NCI-H2196 (cell line): ENCODE data around the gene CENPT.

Experiments used
- DNase-seq: peaks from one replicate; lab custom pipeline; 2025; ENCODE audit not compliant: unreplicated experiment; lab: John Stamatoyannopoulos, UW

The CENPT gene

DNA sequence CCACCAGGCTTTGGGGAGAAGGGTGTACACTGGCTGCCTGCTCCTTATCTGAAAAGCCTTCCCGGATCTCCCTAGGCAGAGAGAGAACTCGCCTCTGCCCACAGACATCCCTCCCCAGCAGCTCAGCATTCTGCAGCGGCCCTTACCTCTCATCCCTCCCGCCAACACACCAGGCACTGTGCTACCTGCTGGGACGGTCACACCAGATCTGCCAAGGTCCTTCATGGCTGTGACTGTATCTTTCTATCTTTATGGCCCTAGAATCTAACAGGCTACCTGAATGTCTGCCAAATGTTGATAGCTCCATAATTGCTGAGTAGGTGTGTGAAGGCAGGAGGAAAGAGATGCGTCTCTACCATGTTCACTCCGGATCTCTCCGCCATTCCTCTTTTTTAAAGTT is 32.9 kb downstream of the CENPT start:
- no peak for DNase-seq

- DNase-seq, result no peak
Observed at GRCh38 chr16:67811899-67812298, 35.6 kb downstream of the CENPT start.

DNA sequence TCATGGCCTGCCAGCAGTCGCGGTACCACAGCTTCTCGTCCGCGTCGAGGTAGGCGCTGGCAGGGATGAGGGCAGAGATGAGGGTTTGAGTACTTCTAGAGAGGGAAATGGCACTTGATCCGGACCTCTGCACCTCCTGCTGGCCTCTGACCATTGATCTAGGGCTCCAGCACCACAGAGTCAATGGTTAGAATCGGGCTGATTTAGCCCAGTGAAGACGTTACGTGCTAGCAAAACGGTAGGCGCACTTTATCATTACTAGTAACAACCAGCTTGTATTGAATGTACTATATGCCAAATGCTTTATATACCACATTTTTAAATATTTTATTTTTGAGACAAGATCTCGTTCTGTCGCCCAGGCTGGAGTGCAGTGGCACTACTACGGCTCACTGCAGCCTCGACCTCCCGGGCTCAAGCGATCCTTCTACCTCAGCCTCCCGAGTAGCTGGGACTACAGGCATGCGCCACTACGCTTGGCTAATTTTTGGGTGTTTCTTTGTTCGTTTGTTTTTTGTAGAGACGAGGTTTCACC is 40.3 kb downstream of the CENPT start:
- no peak for DNase-seq

GRCh38 chr16:67806428-67807147 is 40.9 kb downstream of the CENPT start, which contains the start of the genes RANBP10 and TSNAXIP1:
TSS of gene RANBP10 (minus strand) at chr16:67806560. CDS start at chr16:67806536, 24 bp downstream.
TSS of gene TSNAXIP1 (plus strand) at chr16:67806889. CDS start at chr16:67807150, 261 bp downstream.
- peak; percentile 92 for DNase-seq

DNA sequence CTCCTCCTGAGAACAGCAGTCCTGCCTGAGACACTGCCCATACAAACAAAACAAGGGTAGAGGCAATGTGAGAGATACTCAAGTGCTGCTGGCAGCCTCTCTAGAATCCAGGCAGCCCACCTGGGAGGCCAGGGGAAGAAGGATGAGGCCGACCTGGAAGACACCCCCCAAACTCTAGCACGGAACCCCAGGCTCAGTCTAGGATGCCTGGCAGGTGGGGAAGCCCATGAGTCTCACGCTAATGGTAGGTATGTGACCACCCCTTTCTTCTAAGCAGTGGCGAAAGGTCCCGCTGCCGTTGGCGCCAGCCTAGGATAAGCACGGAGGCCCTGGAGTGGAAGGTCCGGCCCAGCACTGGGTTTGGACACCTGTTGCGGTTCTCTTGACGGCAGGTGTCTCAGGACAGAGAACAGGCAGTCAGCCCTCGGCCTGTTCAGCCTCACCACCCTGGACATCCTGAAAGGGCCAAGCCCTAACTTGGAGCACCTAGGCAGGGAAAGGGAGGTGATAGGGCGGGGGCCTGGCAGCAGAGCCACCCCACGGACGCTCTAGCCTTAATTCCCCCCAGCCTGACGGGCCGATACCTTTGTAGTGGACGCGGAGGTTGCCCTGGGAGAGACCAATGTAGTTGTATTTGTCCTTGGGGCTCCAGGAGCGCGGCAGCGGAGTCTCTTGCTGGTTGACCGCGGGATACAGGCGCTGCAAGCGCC is 41.6 kb downstream of the CENPT start:
- no peak for DNase-seq

DNA sequence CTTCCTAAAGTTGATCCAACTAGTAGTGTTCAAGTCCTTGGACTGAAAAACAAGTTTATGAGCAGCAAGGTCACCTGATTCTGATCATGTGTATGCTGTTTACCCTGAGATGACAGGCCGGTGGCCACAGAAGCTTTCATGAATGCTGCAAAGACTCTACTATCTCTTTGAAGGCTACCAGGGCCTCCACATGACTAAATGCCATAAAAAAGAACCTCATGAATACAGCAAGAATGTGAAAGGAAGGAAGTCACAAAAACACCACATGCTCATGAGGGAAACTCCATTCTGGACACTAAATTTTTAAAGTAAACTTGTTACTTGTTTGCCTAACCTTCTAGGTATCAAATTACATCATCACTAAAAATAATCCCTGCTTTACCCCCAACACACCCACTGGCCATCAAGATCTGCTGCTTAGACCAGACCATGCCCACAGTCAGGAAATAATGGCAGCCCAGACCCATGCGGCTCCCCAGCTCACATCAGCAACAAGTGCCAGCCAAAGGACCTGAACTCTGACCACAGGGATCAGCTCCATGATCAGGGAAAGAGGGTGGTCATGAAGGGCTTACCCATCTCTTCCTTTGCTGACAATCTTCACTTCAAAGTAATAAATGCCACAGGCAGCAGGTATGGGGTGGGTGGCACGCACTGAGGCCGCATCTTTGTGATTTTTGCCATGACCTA is 42.5 kb downstream of the CENPT start:
- DNase-seq, result no peak

DNA sequence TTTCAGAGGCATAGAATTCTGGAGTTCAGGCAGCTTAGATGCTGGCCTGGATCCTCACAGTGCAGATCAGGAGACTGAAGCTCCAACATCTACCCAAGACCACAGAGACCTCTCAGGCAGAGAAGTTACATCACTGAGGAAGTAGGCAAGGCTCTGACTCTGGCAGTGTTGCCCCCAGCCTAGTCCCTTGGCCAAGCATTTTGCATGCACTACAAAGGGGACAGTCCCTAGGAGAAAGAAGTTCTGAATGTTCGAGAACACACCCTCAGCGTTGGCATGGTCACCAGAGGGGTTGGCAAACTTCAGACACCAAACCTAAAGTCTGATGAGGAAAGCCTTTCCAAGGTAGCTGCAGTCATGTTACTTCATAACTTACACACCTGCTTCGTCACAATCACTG is 43.6 kb downstream of the CENPT start:
- no peak for DNase-seq

DNA sequence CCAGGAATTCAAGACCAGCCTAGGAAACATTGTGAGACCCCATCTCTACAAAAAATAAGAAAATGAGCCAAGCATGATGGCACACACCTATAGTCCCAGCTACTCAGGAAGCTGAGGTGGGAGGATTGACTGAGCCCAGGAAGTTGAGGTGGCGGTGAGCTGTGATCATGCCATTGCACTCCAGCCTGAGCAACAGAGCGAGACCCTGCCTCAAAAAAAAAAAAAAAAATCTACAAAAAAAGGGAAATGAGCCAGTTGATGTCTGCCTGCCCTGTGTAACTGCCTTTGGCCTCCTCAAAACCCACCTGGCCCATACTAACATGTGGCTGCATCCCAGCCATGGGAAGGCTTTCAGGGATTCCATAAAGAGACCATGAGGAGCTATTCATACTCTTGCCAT is 45.6 kb downstream of the CENPT start:
- DNase-seq, result no peak

GRCh38 chr16:67801241-67801640 is 46.3 kb downstream of the CENPT start:
- no peak for DNase-seq

DNA sequence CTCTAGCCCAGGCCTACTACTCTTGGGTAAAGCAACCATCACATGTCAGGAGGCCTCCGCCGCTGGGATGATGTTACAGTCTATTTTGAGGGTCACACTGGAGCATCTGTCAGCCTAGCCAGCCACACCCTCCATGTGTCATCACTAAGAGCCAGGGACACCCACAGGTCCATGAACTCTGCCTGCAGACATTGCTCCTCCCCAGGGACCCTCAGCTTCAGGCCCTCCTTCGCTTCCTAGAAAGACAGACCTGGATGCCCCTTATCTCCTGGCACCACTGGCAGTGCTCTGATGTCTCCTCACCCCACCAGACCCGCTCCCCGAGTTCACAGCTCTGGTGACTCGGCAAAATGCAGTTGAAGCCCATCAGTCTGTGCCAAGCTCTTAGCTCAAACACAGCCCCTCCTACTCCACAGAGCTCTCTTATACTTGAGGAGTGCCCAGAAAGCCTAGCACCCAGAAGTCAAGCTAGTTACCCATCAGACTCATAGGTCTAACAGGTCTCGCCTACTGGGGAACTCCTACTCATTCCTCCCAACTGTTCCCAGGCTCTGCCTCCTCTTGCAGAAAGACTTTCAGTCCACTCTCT is 47.1 kb downstream of the CENPT start:
- DNase-seq, result no peak

GRCh38 chr16:67796099-67796718 is 51.3 kb downstream of the CENPT start:
- DNase-seq, result no peak

- no peak for DNase-seq
Observed at GRCh38 chr16:67790071-67790470, 57.4 kb downstream of the CENPT start.

DNA sequence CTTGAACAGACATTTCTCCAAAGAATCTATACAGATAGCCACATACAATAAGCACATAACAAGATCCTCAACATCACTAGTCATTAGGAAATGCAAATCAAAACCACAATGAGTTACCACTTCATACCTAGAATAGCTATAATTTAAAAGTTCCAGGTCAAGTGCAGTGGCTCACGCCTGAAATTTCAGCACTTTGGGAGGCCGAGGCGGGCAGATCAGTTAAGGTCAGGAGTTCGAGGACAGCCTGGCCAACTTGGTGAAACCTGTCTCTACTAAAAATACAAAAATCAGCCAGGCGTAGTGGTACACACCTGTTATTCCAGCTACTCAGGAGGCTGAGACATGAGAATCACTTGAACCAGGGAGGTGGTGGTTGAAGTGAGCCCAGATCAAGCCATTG is 61.0 kb downstream of the CENPT start:
- DNase-seq, result no peak

DNA sequence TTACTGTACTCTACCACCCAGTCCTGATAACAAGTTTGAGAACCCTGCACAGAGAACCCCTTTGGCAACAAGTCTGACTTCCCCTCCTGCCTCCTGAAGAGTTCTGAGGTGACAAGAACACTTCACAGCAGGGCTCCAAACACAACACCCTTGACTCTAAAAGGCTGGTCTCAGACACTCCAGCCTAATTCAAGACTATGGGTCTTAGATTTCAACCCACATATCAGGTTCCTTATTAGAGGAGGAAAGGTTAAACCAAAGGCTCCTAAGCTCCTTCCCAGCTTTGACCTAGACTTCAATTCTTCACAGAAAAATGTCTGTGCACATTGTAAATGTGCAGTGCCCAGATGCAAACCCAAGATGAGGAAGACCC is 64.2 kb downstream of the CENPT start:
- no peak for DNase-seq

GRCh38 chr16:67782567-67783352 is 64.7 kb downstream of the CENPT start:
- DNase-seq, result no peak

- no peak for DNase-seq
Observed at GRCh38 chr16:67781565-67781921, 66.0 kb downstream of the CENPT start.

- DNase-seq, result no peak
Observed at GRCh38 chr16:67780847-67781564, 66.5 kb downstream of the CENPT start.

GRCh38 chr16:67779256-67780014 is 68.1 kb downstream of the CENPT start:
- DNase-seq, result no peak
